Measurements from ENCODE around the gene MEIS1. TPM values are rescaled to one million over a fixed set of nuclear protein-coding genes. Genes with fewer than 3 reads are reported as not detected.

Gene MEIS1
- total and polyA plus RNA-seq, 2 donors (not counting 1 experiment from before 2014, with no cell fraction given), result 0.03 TPM; not detected in 1

DNA sequence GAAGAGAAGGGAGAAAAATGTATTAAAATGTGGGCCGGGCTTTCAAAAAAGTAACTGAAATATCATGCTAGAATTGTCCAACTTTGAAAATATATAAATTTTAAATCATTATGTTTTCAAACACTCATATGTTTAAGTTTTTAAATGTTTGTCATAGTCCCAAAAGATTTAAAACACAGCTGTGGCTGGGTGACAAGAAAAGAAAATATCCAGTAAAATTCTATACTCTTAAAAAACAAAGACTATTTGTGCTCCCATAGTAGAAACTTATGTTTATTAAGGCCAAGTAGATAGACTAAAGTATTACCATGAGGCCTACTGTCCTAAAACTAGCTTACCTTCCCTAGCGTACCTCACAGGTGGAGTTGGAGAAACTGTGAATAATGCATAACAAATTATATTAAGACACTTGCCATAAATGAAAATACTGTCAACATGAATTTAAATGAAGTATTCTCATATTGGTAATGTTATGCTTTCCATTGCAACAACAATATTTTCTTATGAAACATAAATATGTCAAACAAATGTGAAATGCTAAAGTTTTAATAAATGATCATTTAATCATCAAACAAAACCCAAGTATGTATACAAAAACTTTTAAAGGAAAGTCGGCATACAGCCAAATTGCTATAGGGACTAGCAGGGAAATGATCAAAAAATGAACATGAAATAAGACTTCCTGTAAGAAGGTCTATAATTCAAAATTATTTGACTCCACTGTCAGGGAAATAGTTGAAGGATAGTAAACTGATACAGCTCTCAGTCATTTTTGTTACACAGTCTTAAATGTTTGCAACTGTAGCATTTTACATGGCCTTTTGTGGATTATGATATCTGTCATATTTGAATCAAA, 13.4 kb downstream of the MEIS1 start:
- DNase-seq (no peak), ATAC-seq (ENCODE audit: low read depth) (no peak)
- Histone ChIP-seq H2AFZ (ENCODE audit: insufficient read depth, low read depth, low read length, poor library complexity, severe bottlenecking) (no peak overlapping the region), H4K20me1 (ENCODE audit: control insufficient read depth, insufficient read depth, low read length, poor library complexity, severe bottlenecking) (no peaks in the 10 kb centered on the region), H3K27me3 (replicated peaks in 1 of 4; ENCODE audit: control extremely low read depth in 1 of 4, control insufficient read depth in 3 of 4, insufficient read depth in 4 of 4, low read length in 3 of 4) (peaks cover 0 to 37% (median 15%) of the 10 kb centered on the region in 4 experiments), H3K9me3 (ENCODE audit: control extremely low read depth in 1 of 3, control insufficient read depth in 2 of 3, insufficient read depth in 1 of 3, low read length in 2 of 3) (peaks cover 0 to 18% (median 0%) of the 10 kb centered on the region in 3 donors), H3K36me3 (replicated peaks in 1 of 2; ENCODE audit: control extremely low read depth in 1 of 2, control insufficient read depth in 1 of 2, extremely low read depth in 1 of 2, insufficient read depth in 2 of 2, low read length in 1 of 2) (no peaks in the 10 kb centered on the region), H3K79me2 (ENCODE audit: control insufficient read depth, insufficient read depth, low read length) (no peaks in the 10 kb centered on the region), H3K4me1 (ENCODE audit: control insufficient read depth in 2 of 2, insufficient read depth in 2 of 2, low read length in 2 of 2) (peaks cover 3 to 6% of the 10 kb centered on the region in 2 donors), H3K9ac (ENCODE audit: low read length) (no peak overlapping the region), H3K4me3 (ENCODE audit: control extremely low read depth in 1 of 5, extremely low read depth in 1 of 5, insufficient read depth in 1 of 5, low read depth in 2 of 5, low read length in 4 of 5) (no peak overlapping the region), H3K27ac (ENCODE audit: low read length in 2 of 2) (no peak overlapping the region), H3K4me2 (replicated peaks; ENCODE audit: low read depth, low read length, poor library complexity, severe bottlenecking) (no peak overlapping the region)
- intact Hi-C loops (cut with micrococcal nuclease), result no loop called here
- no peaks in the 10 kb centered on the region for H3K4me1 Mint-ChIP-seq
- POLR2A ChIA-PET, result no interaction called here
- peaks cover 35% of the 10 kb centered on the region for H3K27me3 Mint-ChIP-seq
- CTCF ChIA-PET, result no interaction called here
- no CpG with 5 or more reads among the region's 3 CpGs for WGBS (ENCODE audit: insufficient coverage)
- H3K9me3 Mint-ChIP-seq (ENCODE audit: insufficient read depth), result no peaks in the 10 kb centered on the region
- no peak overlapping the region for H3K4me3 Mint-ChIP-seq
- TF ChIP-seq, protein P1, sequence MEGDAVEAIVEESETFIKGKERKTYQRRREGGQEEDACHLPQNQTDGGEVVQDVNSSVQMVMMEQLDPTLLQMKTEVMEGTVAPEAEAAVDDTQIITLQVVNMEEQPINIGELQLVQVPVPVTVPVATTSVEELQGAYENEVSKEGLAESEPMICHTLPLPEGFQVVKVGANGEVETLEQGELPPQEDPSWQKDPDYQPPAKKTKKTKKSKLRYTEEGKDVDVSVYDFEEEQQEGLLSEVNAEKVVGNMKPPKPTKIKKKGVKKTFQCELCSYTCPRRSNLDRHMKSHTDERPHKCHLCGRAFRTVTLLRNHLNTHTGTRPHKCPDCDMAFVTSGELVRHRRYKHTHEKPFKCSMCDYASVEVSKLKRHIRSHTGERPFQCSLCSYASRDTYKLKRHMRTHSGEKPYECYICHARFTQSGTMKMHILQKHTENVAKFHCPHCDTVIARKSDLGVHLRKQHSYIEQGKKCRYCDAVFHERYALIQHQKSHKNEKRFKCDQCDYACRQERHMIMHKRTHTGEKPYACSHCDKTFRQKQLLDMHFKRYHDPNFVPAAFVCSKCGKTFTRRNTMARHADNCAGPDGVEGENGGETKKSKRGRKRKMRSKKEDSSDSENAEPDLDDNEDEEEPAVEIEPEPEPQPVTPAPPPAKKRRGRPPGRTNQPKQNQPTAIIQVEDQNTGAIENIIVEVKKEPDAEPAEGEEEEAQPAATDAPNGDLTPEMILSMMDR (IDR thresholded peaks at IDR 0.05), result no peak
- no peak for TF ChIP-seq EZH2 (IDR thresholded peaks at IDR 0.05; ENCODE audit: borderline replicate concordance, insufficient read depth, low read depth, low read length, poor library complexity, severe bottlenecking)
- no peak overlapping the region for H3K27ac Mint-ChIP-seq

DNA sequence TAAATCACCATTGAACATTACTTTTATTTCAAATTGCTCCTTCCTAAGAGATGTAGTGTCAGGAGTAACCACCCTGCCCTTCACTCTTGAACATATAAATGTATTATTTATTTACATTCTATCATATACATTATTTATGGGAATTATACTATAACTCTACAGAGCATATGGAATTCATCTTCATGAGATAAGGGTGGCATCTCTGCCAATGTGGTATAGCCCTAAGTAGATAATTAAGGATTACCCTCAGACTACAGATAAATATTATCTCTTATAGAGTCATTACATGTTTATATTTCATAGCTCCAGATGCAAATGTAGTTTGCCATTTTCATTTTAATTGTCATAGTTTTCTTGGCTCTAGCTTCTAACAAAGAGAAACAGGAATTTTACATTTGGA, 17.3 kb downstream of the MEIS1 start:
- no peaks in the 10 kb centered on the region for H3K4me1 ChIP-seq (ENCODE audit: control insufficient read depth in 2 of 2, insufficient read depth in 2 of 2, low read length in 2 of 2)
- no peak overlapping the region for H3K27ac ChIP-seq (ENCODE audit: low read length in 2 of 2)
- ChIA-PET POLR2A (no interaction called here), CTCF (no interaction called here)
- intact Hi-C loops (cut with micrococcal nuclease), result no loop called here
- no peak for TF ChIP-seq EZH2 (IDR thresholded peaks at IDR 0.05; ENCODE audit: borderline replicate concordance, insufficient read depth, low read depth, low read length, poor library complexity, severe bottlenecking)
- TF ChIP-seq, protein P1 (IDR thresholded peaks at IDR 0.05), result no peak
- no peak for DNase-seq
- Mint-ChIP-seq H3K4me3 (no peak overlapping the region), H3K27me3 (peaks cover 16% of the 10 kb centered on the region), H3K9me3 (ENCODE audit: insufficient read depth) (no peaks in the 10 kb centered on the region), H3K4me1 (no peaks in the 10 kb centered on the region), H3K27ac (no peak overlapping the region)
- H3K9me3 ChIP-seq (ENCODE audit: control extremely low read depth in 1 of 3, control insufficient read depth in 2 of 3, insufficient read depth in 1 of 3, low read length in 2 of 3), result no peaks in the 10 kb centered on the region
- no peak for ATAC-seq (ENCODE audit: low read depth)
- H3K79me2 ChIP-seq (ENCODE audit: control insufficient read depth, insufficient read depth, low read length), result no peaks in the 10 kb centered on the region
- peaks cover 0 to 9% (median 0%) of the 10 kb centered on the region in 4 experiments for H3K27me3 ChIP-seq (replicated peaks in 1 of 4; ENCODE audit: control extremely low read depth in 1 of 4, control insufficient read depth in 3 of 4, insufficient read depth in 4 of 4, low read length in 3 of 4)
- H3K36me3 ChIP-seq (replicated peaks in 1 of 2; ENCODE audit: control extremely low read depth in 1 of 2, control insufficient read depth in 1 of 2, extremely low read depth in 1 of 2, insufficient read depth in 2 of 2, low read length in 1 of 2), result no peaks in the 10 kb centered on the region
- no peaks in the 10 kb centered on the region for H4K20me1 ChIP-seq (ENCODE audit: control insufficient read depth, insufficient read depth, low read length, poor library complexity, severe bottlenecking)
- H3K4me3 ChIP-seq (ENCODE audit: control extremely low read depth in 1 of 5, extremely low read depth in 1 of 5, insufficient read depth in 1 of 5, low read depth in 2 of 5, low read length in 4 of 5), result no peak overlapping the region
- no peak overlapping the region for H3K9ac ChIP-seq (ENCODE audit: low read length)
- H3K4me2 ChIP-seq (replicated peaks; ENCODE audit: low read depth, low read length, poor library complexity, severe bottlenecking), result no peak overlapping the region
- H2AFZ ChIP-seq (ENCODE audit: insufficient read depth, low read depth, low read length, poor library complexity, severe bottlenecking), result no peak overlapping the region

Data from B cell (primary cell).